22Rv1 (cell line): Measurements from ENCODE around the gene MGAT5.
A peak's percentile ranks its signal among the peaks of the same experiment; 100 is the strongest.

Experiments
- H3K27ac ChIP-seq: fragments of 450-650 bp; 2 replicates; pipeline ENCODE4 v1.5.1; 2017
- CTCF ChIP-seq: fragments of 450-650 bp; IDR thresholded peaks from 2 replicates; pipeline ENCODE4 v1.5.1; 2017; ENCODE audit warnings: mild to moderate bottlenecking
- ZFX ChIP-seq: fragments of 450-650 bp; IDR thresholded peaks from 2 replicates; pipeline ENCODE4 v1.6.1; 2017; ENCODE audit warnings: antibody characterized with exemption, borderline replicate concordance

Gene MGAT5

GRCh38 chr2:134491771-134492441 is 238.0 kb downstream of the MGAT5 start:
- TF ChIP-seq CTCF, result peak; percentile 29; the same call in 1 of the 2 replicates
- no peak for TF ChIP-seq ZFX

GRCh38 chr2:134493797-134494196 is 239.9 kb downstream of the MGAT5 start:
- TF ChIP-seq CTCF, result no peak
- TF ChIP-seq ZFX, result no peak

More at GRCh38 chr2:134491771-134492441, 238.0 kb downstream of the MGAT5 start:
- no peak overlapping the region for H3K27ac ChIP-seq

GRCh38 chr2:134498654-134499053 is 244.8 kb downstream of the MGAT5 start:
- TF ChIP-seq CTCF (no peak), ZFX (no peak)
- H3K27ac ChIP-seq, result no peak overlapping the region

More at GRCh38 chr2:134493797-134494196, 239.9 kb downstream of the MGAT5 start:
- H3K27ac ChIP-seq, result no peak overlapping the region

- no peak overlapping the region for H3K27ac ChIP-seq
Measured at GRCh38 chr2:134499307-134499926, 245.5 kb downstream of the MGAT5 start.

GRCh38 chr2:134500211-134500935 is 246.5 kb downstream of the MGAT5 start:
- no peak for TF ChIP-seq ZFX
- TF ChIP-seq CTCF, result no peak

More at GRCh38 chr2:134499307-134499926, 245.5 kb downstream of the MGAT5 start:
- TF ChIP-seq ZFX (no peak), CTCF (no peak)

GRCh38 chr2:134501476-134502091 is 247.7 kb downstream of the MGAT5 start:
- no peak overlapping the region for H3K27ac ChIP-seq
- TF ChIP-seq ZFX (no peak), CTCF (no peak)

More at GRCh38 chr2:134500211-134500935, 246.5 kb downstream of the MGAT5 start:
- no peak overlapping the region for H3K27ac ChIP-seq
